CD4-positive, alpha-beta T cell treated with Interleukin-12 subunit alpha and Interleukin-12 subunit beta, for 1 hour (primary cell): ENCODE data around the gene EFEMP2.

Experiments
- DNase-seq: peaks from one replicate; pipeline ENCODE4 v3.0.0-alpha.2; 2020

EFEMP2 gene

DNA sequence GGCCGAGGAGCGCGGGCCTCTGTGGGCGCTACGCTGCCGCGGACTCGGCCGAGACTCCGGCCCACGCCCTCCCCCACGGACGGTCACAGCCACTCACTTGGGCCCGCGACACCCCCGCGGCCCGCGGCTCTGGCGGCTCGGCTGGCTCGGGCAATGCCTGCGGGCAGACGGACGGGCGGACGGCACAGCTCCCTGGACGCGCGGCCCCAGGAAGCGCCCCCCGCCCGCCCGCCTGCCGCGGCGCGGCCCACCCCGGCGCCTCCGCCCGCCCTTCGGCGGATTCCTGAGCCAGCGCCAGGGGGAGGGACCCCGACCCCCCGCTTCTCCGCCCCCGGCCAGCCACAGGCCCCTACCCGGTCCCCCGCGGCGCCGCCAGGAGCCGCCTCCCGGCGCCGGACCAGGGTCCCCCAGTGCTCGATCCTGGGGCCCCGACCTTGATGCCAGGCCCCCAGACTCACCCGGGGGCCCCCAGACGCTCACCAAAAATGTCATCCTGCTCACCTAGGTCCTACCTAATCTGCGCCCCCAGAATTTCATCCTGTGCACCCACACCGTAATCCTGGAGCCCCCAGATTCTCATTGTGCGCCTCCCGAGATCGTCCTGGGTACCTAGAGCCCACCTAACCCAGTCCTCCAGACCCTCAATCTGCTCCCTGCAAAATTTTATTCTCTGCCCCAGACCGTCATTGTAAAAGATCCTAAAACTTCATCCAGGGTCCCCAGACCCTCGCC lies at the start of gene EFEMP2:
TSS of gene EFEMP2 (minus strand) at position 215 of the 732 bp plus-strand sequence. CDS start 446 bp downstream, outside the sequence.
- no peak for DNase-seq

DNA sequence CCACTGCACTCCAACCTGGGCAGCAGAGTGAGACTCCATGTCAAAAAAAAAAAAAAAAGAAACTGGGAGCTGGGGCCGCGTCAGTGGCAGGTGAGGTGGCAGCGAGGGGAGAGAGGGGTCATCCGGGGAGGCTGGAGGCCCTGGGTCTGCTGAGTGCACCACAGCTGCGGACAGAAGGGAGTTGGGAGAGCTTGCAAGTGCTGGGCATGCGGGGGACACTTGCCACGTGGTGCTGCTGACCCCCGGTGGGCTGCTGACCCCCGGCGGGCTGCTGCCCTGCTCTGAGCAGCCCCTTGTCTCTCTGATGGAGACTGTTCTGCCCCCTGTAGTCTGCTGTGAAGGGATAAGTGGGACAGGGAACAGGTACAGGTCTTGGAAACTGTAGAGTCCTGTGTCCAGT lies 49.3 kb upstream of the EFEMP2 start:
- no peak for DNase-seq

GRCh38 chr11:65921033-65921555 lies 48.5 kb upstream of the EFEMP2 start:
- no peak for DNase-seq

GRCh38 chr11:65920372-65920802 lies 47.8 kb upstream of the EFEMP2 start:
- no peak for DNase-seq

GRCh38 chr11:65919573-65920371 lies 47.2 kb upstream of the EFEMP2 start:
- peak; percentile 71 for DNase-seq

DNA sequence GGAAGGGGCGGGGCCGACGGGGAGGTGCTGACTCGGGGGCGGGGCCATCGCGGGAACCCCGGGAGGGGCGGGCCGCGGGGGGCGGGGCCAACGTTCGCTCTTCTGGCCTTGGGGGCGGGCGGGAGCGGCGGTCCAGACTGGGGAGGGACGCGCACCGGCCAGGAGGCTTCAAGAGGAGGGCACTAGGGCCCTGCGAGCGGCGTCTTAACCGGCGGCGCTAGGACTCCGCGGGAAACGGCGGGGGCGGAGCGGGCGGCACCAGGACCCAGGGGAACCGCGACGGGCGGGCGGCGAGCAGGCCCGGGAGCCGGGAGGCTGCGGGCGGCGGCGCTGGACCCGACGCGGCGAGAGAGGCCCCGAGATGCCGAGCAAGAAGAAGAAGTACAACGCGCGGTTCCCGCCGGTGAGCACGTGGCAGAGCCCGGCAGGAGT lies 46.6 kb upstream of the EFEMP2 start, which contains the start of gene DRAP1:
TSS of gene DRAP1 (plus strand) at position 286 of the 432 bp plus-strand sequence. CDS start at position 362, 76 bp downstream.
- DNase-seq: peak; percentile 99

DNA sequence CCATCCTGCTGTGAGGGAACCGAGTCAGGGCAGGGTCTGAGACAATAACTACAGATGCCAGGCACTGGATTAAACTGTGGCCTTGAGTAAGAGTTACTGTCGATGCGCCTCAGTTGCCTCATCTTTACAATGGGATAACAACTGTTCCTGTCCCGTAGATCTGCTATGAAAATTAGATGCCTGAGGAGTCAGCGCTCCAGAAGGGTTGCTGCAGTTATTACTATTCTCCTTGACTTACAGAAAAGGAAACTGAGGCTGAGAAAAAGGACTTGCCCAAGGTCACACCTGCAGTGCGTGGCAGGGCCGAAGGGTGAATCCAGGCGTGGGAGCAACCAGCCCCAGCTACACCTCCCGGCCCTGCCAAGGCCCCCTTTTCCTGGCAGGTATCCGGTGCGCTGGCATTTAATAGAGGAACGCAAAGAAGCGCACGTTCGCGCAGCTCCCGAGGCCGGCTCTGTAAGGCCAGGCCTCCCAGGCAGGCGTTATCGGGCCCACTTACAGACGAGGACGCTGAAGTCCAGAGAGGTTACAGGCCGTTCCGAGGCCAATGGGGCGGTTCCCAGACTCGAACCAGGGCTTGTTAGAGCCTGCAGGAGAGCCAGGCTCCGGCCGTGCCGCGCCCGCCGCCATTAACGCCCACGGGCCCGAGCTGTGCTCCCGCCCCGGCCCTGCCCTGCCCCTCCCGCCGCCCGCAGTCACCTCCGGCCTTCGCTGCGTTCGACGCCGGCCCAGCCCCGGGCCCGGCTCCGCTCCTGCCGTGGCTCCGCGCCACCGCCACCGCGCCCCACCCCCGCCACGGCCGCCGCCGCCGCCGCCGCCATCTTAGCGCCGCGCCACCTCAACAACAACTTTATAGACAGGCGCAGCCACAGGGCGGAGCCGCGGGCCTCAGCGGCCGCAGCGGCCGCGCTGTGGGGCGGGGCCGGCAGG lies 45.9 kb upstream of the EFEMP2 start, which contains the start of gene C11orf68:
TSS of gene C11orf68 (minus strand) at position 852 of the 930 bp plus-strand sequence. CDS start at position 821, 31 bp downstream.
- DNase-seq: no peak

- DNase-seq: no peak
These were observed 45.0 kb upstream of the EFEMP2 start for GRCh38 chr11:65917434-65918210.

- no peak for DNase-seq
These were observed 44.5 kb upstream of the EFEMP2 start for GRCh38 chr11:65917077-65917433.

GRCh38 chr11:65916391-65916790 lies 43.8 kb upstream of the EFEMP2 start:
- DNase-seq: no peak

DNA sequence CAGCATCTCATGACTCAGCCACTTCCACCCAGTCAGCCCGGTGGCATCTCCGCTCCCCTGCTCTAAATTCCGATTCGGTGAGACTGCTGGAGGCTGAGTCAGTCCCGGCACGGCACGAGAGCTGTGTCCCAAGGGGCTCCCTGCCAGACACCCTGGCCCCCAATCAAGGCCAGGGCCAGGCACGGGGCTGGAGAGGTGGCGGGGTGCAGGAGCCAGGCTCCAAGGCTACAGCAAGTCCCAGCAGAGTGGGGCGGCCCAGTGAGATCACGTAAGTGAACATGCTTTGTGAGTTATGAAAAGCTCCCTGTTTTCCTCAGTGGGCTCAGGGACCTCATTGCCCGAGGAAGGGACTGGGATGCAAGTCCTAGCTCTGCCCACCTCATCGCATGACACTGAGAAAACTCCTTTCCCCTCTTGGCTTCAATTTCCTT lies 43.2 kb upstream of the EFEMP2 start:
- DNase-seq: no peak

DNA sequence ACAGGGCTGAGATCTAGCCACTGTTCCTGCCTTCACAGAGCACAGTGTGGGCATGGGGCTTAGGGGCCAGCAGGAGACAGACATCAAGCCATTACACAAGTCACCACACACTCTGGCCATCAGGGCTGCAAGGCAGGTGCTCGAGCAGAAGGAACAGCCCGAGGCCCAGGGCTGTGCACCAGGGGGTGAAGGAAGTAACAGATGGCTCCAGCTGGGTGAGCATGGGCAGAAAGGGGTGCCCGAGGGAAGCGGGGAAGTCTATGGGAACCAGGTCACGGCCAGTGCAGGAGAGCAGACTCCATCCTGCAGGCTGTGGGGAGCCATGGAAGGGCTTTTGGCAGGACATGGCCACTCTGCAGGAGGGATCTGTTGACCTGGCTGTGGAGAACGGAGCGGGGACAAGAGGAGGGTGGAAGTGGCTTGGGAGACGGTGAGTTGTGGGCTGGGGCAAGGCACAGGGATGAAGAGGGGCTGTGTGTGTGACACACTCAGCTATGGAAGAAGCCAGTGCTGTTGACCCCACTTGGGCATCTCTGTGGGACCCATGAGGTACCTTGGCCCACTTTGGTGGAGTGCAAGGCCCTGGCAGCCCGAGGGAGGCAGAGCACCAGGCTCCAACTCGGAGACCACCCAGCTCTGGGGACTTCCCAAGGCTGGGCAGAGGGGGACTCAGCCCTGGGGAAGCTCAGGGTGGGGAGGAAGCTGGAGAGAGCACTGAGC lies 42.7 kb upstream of the EFEMP2 start:
- no peak for DNase-seq

DNA sequence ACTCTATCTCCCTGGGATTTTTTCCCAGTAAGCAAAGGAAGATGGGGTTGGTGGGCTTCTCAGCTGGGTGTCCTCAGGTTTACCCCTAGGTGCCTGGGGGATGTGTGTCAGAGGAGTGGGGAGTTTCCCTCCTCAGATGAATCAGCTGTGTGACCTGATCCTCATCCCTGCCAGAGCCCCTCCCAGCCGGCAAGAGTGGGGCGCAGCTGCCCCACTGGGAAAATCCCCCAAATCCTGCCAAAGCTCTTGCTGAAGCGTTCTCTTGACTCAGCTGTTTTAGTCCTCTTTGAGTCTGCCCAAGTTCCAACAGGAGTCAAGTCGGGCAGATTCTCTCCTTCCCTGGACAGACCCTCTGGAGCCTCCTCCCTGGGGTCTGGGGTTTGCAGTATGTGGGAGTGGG lies 40.2 kb upstream of the EFEMP2 start:
- DNase-seq: no peak

DNA sequence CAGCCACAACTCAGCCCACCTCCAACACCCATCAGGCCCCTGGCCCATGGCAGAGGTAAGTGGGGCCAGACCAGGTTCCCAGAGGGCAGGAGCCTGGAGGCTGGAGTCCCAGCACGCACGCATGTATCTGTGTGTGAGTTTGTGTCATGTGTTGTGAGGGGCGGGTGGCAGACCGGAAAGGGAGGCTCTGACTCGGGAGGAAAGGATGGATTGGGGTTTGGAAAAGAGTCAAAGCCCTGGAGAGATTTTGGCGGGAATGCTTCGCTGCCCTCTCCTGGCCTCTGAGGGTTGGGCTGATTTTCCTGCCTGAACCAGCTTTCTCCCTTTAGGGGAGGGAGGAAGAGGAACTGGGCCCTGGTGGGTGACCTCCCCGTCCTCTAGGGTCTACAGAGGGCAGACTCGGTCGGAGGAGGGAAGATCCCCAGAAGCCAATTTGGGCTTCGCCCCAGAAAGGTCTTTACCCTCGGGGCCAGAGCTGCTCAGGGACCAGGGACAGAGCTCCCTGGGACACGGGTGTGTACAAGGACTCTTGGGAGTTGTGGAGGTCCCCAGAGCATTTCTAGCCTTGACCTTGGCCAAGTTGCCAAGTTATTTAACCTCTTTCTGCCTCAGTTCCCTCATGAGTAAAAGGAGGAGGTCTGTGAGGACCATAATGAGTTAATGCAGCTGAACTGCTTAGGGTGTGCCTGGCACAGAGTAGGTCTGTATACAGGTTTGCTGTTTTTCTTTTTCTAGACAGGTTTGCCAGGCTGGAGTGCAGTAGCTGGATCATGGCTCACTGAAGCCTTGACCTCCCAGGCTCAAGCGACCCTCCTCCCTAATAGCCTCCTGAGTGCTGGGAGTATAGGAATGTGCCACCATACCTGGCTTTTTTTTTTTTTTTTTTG lies 39.3 kb upstream of the EFEMP2 start:
- no peak for DNase-seq

- DNase-seq: no peak
These were observed 35.3 kb upstream of the EFEMP2 start for GRCh38 chr11:65907878-65908277.

DNA sequence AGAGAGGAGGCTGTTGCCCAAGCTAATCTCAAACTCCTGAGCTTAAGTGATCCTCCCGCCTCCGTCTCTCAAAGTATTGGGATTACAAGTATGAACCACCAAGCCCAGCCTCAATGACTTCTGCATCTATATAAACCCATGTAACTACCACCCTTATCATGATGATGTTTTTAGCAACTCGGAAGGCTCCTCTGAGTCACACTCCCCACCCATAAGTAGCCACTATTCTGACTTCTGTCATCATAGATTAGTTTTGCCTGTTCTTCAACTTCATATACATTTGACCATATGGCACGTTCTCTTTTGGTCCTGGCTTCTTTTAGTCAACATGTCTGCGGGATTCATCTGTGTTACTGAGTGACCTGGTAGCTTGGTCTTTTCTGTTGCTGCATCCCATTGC lies 34.0 kb upstream of the EFEMP2 start:
- DNase-seq: no peak

DNA sequence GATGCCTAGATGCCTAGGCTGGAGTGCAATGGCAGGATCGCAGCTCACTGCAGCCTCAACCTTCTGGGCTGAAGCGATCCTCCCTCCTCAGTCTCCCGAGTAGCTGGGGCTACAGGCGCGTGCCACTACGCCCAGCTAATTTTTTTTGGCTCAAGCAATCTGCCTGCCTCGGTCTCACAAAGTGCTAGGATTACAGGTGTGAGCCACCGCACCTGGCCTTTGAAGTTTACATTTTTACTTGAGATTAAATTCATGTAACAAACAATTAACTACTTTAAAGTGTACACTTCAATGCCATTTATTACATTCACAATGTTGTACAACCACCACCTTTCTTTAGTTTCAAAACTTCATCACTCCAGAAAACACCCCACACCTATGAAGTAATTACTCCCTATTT lies 31.1 kb upstream of the EFEMP2 start:
- DNase-seq: no peak

DNA sequence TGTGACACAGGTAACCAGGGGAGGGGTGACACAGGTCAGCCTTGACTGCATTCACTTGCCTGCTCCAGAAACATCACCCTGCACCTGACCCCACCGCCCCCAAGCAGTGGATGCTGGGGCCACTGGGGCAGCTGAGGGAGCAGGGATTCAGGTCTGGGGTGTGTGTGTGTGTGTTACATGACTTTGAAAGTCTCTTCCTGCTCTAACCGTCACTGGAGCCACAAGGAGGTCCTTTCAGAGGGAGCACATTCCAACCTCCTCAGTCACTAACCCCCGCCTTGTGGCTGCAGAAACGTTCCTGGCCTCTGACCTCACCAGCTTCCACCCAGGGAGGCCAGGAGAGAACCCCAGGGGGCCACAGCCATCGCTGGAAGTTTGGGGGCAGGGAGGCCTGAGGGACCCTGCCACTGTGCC lies 30.5 kb upstream of the EFEMP2 start:
- no peak for DNase-seq

DNA sequence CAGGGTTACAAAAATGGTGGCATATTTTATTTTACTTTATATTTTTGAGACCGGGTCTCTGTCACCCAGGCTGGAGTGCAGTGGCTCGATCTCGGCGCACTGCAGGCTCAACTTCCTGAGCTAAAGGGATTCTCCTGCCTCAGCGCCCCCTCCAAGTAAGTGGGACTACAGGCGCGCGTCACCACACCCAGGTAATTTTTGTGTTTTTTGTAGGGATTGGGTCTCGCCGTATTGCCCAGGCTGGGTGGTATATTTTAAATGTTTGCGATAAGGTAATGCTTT lies 28.2 kb upstream of the EFEMP2 start:
- DNase-seq: no peak
